Medulla oblongata (tissue), 1 donor: ENCODE data around the gene AKR1C1.
"Not testable (repeated sequence)": the region's sequence is repeated elsewhere in the genome, so short reads cannot be mapped to it uniquely, and the experiment has no call there.

Experiments used
- DNase-seq: peaks from one replicate; pipeline ENCODE4 v3.0.0-alpha.2; 2015; ENCODE audit errors: extremely low spot score

AKR1C1 gene

GRCh38 chr10:4983615-4984216, 20.5 kb downstream of the AKR1C1 start:
- no peak for DNase-seq

GRCh38 chr10:4984223-4984622, 21.0 kb downstream of the AKR1C1 start:
- DNase-seq = no peak

GRCh38 chr10:4984971-4985594, 21.9 kb downstream of the AKR1C1 start:
- no peak for DNase-seq

- DNase-seq = not testable (repeated sequence)
Observed at GRCh38 chr10:4988000-4988641, 24.9 kb downstream of the AKR1C1 start.

- no peak for DNase-seq
Observed at GRCh38 chr10:4990217-4990616, 27.0 kb downstream of the AKR1C1 start.

- not testable (repeated sequence) for DNase-seq
Observed at GRCh38 chr10:4991463-4991862, 28.2 kb downstream of the AKR1C1 start.

- DNase-seq = not testable (repeated sequence)
Observed at GRCh38 chr10:4992564-4992963, 29.3 kb downstream of the AKR1C1 start.

- not testable (repeated sequence) for DNase-seq
Observed at GRCh38 chr10:4994260-4994659, 31.0 kb downstream of the AKR1C1 start.

GRCh38 chr10:4998671-4999070, 35.5 kb downstream of the AKR1C1 start:
- DNase-seq = no peak

GRCh38 chr10:5002013-5002727, 39.0 kb downstream of the AKR1C1 start:
- no peak for DNase-seq

GRCh38 chr10:5003127-5004029, 40.2 kb downstream of the AKR1C1 start, which contains the start of gene AKR1C2:
Gene AKR1C2, minus strand, starts transcription at chr10:5003857. Its CDS starts 22 bp downstream, at chr10:5003835.
- not testable (repeated sequence) for DNase-seq

- not testable (repeated sequence) for DNase-seq
Observed at GRCh38 chr10:5004030-5004385, 40.8 kb downstream of the AKR1C1 start.

GRCh38 chr10:5004501-5004900, 41.3 kb downstream of the AKR1C1 start:
- not testable (repeated sequence) for DNase-seq

- not testable (repeated sequence) for DNase-seq
Observed at GRCh38 chr10:5008857-5009548, 45.8 kb downstream of the AKR1C1 start.

GRCh38 chr10:5010043-5010442, 46.8 kb downstream of the AKR1C1 start:
- DNase-seq = not testable (repeated sequence)

- DNase-seq = not testable (repeated sequence)
Observed at GRCh38 chr10:5011392-5011791, 48.2 kb downstream of the AKR1C1 start.

- DNase-seq = no peak
Observed at GRCh38 chr10:5012595-5012994, 49.4 kb downstream of the AKR1C1 start.

GRCh38 chr10:5013385-5013784, 50.2 kb downstream of the AKR1C1 start:
- DNase-seq = no peak

GRCh38 chr10:5014200-5014910, 51.1 kb downstream of the AKR1C1 start:
- not testable (repeated sequence) for DNase-seq

GRCh38 chr10:5014936-5015335, 51.7 kb downstream of the AKR1C1 start:
- DNase-seq = no peak
